MM.1S (cell line): Measurements from ENCODE around the gene ENPP1.
A peak's percentile ranks its signal among the peaks of the same experiment; 100 is the strongest.

Source experiments
- DNase-seq: peaks from one replicate; pipeline ENCODE4 v3.0.0-alpha.2; 2015
- H2AFZ ChIP-seq: fragments of 300-600 bp; sonication (generic); 2 replicates; pipeline ENCODE4 v1.6.0; 2016; ENCODE audit warnings: antibody characterized with exemption, low read length
- H3F3A ChIP-seq: fragments of 300-600 bp; sonication (generic); 2 replicates; pipeline ENCODE4 v1.6.1; 2016; ENCODE audit warnings: mild to moderate bottlenecking, antibody characterized with exemption, low read length, moderate library complexity, mixed read lengths; ENCODE audit not compliant: insufficient read depth
- H3K27ac ChIP-seq: fragments of 300-600 bp; sonication (generic); 2 replicates; pipeline ENCODE4 v1.5.1; 2016; ENCODE audit warnings: mild to moderate bottlenecking, low read length
- H3K27me3 ChIP-seq: fragments of 300-600 bp; sonication (generic); replicated peaks from 2 replicates; pipeline ENCODE4 v1.6.0; 2016; ENCODE audit warnings: low read length; ENCODE audit not compliant: insufficient read depth
- H3K36me3 ChIP-seq: fragments of 300-600 bp; sonication (generic); replicated peaks from 2 replicates; pipeline ENCODE4 v1.6.1; 2016; ENCODE audit warnings: mild to moderate bottlenecking, low read length, mixed read lengths; ENCODE audit not compliant: insufficient read depth
- H3K4me1 ChIP-seq: fragments of 300-600 bp; sonication (generic); 2 replicates; pipeline ENCODE4 v1.6.1; 2016; ENCODE audit warnings: low read length, mixed read lengths
- H3K4me2 ChIP-seq: fragments of 300-600 bp; sonication (generic); 2 replicates; pipeline ENCODE4 v1.6.0; 2016; ENCODE audit warnings: low read depth, low read length
- H3K4me3 ChIP-seq: fragments of 300-600 bp; sonication (generic); 2 replicates; pipeline ENCODE4 v1.5.1; 2016; ENCODE audit warnings: low read length, mixed read lengths
- H3K79me2 ChIP-seq: fragments of 300-600 bp; sonication (generic); 2 replicates; pipeline ENCODE4 v1.6.1; 2016; ENCODE audit warnings: mixed run types, low read length, mixed read lengths
- H3K9ac ChIP-seq: fragments of 300-600 bp; sonication (generic); 2 replicates; pipeline ENCODE4 v1.6.1; 2016; ENCODE audit warnings: low read length, mixed read lengths
- H3K9me2 ChIP-seq: fragments of 300-600 bp; sonication (generic); replicated peaks from 2 replicates; pipeline ENCODE4 v1.6.1; 2016; ENCODE audit warnings: mild to moderate bottlenecking, low read length, mixed read lengths; ENCODE audit not compliant: insufficient read depth
- H3K9me3 ChIP-seq: fragments of 300-600 bp; sonication (generic); replicated peaks from 2 replicates; pipeline ENCODE4 v1.6.1; 2016; ENCODE audit warnings: mild to moderate bottlenecking, low read length, mixed read lengths; ENCODE audit not compliant: insufficient read depth
- H4K20me1 ChIP-seq: fragments of 300-600 bp; sonication (generic); 2 replicates; pipeline ENCODE4 v1.6.1; 2016; ENCODE audit warnings: mild to moderate bottlenecking, low read length, moderate library complexity, mixed read lengths; ENCODE audit not compliant: insufficient read depth
- EZH2 ChIP-seq: fragments of 300-600 bp; sonication (generic); optimal IDR thresholded peaks from 2 replicates; pipeline ENCODE3; 2017; ENCODE audit warnings: low read depth, mild to moderate bottlenecking, antibody characterized with exemption, low read length, mixed read lengths
- EZH2phosphoT487 ChIP-seq: fragments of 300-600 bp; sonication (generic); IDR thresholded peaks from 2 replicates; pipeline ENCODE4 v1.6.1; 2018; ENCODE audit warnings: antibody characterized with exemption, low read length
- TF ChIP-seq, protein P1 (sequence below): fragments of 300-600 bp; sonication (generic); IDR thresholded peaks from 2 replicates; pipeline ENCODE4 v1.5.1; 2016; ENCODE audit warnings: antibody characterized with exemption, low read length, mixed read lengths

Gene ENPP1

DNA sequence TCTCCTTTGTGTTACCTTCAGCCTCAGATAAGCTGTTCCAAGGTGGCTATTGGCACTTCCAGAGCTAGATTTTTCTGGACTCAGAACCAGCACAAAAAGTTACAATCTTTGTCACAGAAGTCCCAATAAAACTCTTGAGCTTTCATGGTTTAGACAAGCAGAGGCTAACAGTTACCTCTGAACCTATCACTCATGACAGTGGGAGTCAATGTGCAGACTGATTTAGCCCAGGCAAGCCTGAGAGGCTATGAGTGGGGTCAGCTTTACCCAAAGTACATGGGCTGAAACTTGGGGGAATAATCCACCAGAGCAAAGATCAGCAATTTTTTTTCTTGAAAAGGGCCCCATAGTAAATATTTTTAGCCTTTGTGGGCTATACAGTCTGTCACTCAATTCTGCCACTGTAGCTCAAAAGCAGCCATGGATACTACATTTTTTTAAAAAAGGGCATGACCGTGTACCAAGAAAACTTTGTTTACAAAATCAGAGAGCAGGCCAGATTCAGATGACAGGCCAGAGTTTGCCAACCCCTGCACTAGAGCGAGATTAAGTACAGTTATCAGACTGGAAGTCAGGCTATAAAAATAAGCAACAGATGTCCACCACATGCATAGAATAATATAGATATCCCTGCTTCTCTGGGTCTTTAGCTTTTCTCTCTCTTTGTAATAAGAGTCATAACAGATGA, 123.4 kb downstream of the ENPP1 start:
- Histone ChIP-seq H3K9me2 (no peaks in the 10 kb centered on the region), H3K27ac (peak overlapping the region; percentile 80), H4K20me1 (no peaks in the 10 kb centered on the region), H3K27me3 (no peaks in the 10 kb centered on the region), H3F3A (peaks cover 11% of the 10 kb centered on the region; the same call in 1 of the 2 replicates), H3K4me1 (peaks cover 29% of the 10 kb centered on the region), H3K4me3 (peak overlapping the region; percentile 13; the same call in 1 of the 2 replicates), H3K36me3 (no peaks in the 10 kb centered on the region), H3K4me2 (peak overlapping the region; percentile 66), H2AFZ (peak overlapping the region; percentile 69), H3K9ac (peak overlapping the region; percentile 30; the same call in 1 of the 2 replicates), H3K9me3 (no peaks in the 10 kb centered on the region), H3K79me2 (no peaks in the 10 kb centered on the region)
- TF ChIP-seq, protein P1, sequence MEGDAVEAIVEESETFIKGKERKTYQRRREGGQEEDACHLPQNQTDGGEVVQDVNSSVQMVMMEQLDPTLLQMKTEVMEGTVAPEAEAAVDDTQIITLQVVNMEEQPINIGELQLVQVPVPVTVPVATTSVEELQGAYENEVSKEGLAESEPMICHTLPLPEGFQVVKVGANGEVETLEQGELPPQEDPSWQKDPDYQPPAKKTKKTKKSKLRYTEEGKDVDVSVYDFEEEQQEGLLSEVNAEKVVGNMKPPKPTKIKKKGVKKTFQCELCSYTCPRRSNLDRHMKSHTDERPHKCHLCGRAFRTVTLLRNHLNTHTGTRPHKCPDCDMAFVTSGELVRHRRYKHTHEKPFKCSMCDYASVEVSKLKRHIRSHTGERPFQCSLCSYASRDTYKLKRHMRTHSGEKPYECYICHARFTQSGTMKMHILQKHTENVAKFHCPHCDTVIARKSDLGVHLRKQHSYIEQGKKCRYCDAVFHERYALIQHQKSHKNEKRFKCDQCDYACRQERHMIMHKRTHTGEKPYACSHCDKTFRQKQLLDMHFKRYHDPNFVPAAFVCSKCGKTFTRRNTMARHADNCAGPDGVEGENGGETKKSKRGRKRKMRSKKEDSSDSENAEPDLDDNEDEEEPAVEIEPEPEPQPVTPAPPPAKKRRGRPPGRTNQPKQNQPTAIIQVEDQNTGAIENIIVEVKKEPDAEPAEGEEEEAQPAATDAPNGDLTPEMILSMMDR: no peak
- no peak for TF ChIP-seq EZH2phosphoT487
- DNase-seq: peak; percentile 83

DNA sequence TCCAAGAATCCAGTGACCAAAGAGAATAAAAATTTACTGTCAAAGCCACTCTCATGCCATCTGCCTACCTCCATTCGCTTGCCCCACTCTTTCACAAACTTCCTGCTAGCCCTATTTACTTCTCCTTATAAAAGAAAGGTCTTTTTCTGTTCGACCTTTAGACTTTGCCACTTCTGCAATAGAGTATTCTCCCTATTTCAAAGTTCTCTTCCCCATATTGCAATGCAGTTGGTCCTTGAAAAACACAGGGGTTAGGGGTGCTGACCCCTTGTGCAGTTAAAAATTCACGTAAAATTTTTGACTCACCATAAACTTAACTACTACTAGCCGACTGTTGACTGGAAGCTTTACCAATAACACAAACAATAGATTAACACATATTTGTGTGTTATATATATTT, 128.3 kb downstream of the ENPP1 start:
- TF ChIP-seq EZH2 (no peak), EZH2phosphoT487 (no peak)
- TF ChIP-seq, protein P1: no peak
- Histone ChIP-seq H3K4me3 (no peak overlapping the region), H3K79me2 (no peaks in the 10 kb centered on the region), H2AFZ (no peak overlapping the region), H3K27ac (no peak overlapping the region), H3K36me3 (no peaks in the 10 kb centered on the region), H4K20me1 (no peaks in the 10 kb centered on the region), H3K9me3 (no peaks in the 10 kb centered on the region), H3K9me2 (no peaks in the 10 kb centered on the region), H3K4me1 (peaks cover 10% of the 10 kb centered on the region), H3K9ac (no peak overlapping the region), H3K27me3 (no peaks in the 10 kb centered on the region), H3K4me2 (no peak overlapping the region), H3F3A (peaks cover 6% of the 10 kb centered on the region; the same call in 1 of the 2 replicates)
- no peak for DNase-seq

DNA sequence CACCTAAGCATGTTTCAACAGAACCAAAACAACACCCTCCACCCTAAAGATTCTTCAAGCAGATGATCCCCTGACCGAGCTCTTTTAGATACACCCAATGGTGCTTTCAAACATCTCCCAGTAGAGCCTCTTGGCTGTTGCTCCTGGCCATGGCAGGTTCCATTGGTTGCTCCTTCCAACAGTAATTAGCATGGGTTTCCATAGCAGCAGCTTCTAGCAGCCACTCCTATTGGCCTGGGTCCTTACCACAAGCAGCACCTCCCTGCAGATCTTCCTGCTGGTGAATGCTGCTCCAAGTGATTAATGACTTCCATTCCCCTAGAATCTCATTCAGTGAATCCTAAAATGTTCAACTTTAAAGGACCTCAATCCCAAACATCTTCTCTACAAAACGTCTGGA, 129.4 kb downstream of the ENPP1 start:
- TF ChIP-seq, protein P1: no peak
- TF ChIP-seq EZH2: no peak
- no peak for TF ChIP-seq EZH2phosphoT487
- Histone ChIP-seq H3K27ac (no peak overlapping the region), H3K9me2 (no peaks in the 10 kb centered on the region), H3K9me3 (no peaks in the 10 kb centered on the region), H3K4me1 (no peaks in the 10 kb centered on the region), H3F3A (no peaks in the 10 kb centered on the region), H3K4me3 (no peak overlapping the region), H3K4me2 (no peak overlapping the region), H3K79me2 (no peaks in the 10 kb centered on the region), H3K9ac (no peak overlapping the region), H2AFZ (no peak overlapping the region), H3K36me3 (no peaks in the 10 kb centered on the region), H3K27me3 (no peaks in the 10 kb centered on the region), H4K20me1 (no peaks in the 10 kb centered on the region)
- DNase-seq: no peak
